ENCODE measurements around the gene CDKN1C.

CDKN1C gene

DNA sequence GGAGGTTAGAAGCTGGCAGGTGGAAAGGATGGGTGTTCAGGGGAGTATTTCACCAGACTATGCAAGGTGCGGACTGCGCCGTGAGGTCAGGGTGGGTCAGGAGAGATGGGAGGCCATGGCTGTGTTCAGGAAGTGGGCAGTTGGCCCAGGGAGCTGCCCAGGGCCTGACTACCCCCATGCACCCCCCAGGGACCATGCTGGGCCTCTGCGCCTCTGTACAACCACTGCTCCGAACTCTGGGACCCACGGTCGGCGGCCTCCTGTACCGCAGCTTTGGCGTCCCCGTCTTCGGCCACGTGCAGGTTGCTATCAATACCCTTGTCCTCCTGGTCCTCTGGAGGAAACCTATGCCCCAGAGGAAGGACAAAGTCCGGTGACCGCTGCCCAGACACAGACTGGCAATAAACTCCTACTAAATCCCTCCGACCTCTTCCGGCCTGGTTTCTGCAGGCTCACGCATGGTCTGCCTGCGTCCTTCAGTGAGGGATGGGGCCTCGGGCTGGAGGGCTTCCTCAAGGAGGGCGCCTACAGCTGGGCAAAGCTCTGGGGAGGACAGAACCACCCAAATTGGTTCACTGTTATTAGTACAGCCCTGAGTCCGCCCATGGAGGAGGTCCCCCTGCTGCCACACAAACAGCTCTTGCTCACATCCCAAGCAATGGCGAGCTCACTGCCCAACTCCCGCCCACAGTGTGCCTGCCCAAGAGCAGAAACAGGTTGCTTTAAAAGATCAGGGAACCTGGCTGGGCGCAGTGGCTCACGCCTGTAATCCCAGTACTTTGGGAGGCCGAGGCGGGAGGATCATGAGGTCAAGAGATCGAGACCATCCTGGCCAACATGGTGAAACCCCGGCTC is 39.5 kb upstream of the CDKN1C start:
- H3K27me3 ChIP-seq, result peaks cover 0 to 26% of the 10 kb centered on the region in 2 donors
- no peak overlapping the region for H3K27ac ChIP-seq
- H3K36me3 ChIP-seq, result no peaks in the 10 kb centered on the region
- TF ChIP-seq, protein P1, sequence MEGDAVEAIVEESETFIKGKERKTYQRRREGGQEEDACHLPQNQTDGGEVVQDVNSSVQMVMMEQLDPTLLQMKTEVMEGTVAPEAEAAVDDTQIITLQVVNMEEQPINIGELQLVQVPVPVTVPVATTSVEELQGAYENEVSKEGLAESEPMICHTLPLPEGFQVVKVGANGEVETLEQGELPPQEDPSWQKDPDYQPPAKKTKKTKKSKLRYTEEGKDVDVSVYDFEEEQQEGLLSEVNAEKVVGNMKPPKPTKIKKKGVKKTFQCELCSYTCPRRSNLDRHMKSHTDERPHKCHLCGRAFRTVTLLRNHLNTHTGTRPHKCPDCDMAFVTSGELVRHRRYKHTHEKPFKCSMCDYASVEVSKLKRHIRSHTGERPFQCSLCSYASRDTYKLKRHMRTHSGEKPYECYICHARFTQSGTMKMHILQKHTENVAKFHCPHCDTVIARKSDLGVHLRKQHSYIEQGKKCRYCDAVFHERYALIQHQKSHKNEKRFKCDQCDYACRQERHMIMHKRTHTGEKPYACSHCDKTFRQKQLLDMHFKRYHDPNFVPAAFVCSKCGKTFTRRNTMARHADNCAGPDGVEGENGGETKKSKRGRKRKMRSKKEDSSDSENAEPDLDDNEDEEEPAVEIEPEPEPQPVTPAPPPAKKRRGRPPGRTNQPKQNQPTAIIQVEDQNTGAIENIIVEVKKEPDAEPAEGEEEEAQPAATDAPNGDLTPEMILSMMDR (IDR thresholded peaks at IDR 0.05), result no peak
- no peak for DNase-seq
- intact Hi-C loops (cut with DNase I; ENCODE audit: low total_unique reads), result no loop called here
- no peaks in the 10 kb centered on the region for H3K9me3 ChIP-seq
- no peak overlapping the region for H3K4me3 ChIP-seq
- H3K4me1 ChIP-seq, result peaks cover 0 to 33% (median 17%) of the 10 kb centered on the region in 4 donors

GRCh38 chr11:2924381-2924780 is 38.8 kb upstream of the CDKN1C start:
- Histone ChIP-seq H3K4me1 (peaks cover 0 to 26% (median 11%) of the 10 kb centered on the region in 4 donors), H3K9me3 (no peaks in the 10 kb centered on the region), H3K36me3 (no peaks in the 10 kb centered on the region), H3K27me3 (peaks cover 0 to 22% of the 10 kb centered on the region in 2 donors), H3K27ac (no peak overlapping the region), H3K4me3 (no peak overlapping the region)
- TF ChIP-seq, protein P1 (IDR thresholded peaks at IDR 0.05), result no peak
- intact Hi-C loops (cut with DNase I; ENCODE audit: low total_unique reads), result no loop called here
- no peak for DNase-seq

DNA sequence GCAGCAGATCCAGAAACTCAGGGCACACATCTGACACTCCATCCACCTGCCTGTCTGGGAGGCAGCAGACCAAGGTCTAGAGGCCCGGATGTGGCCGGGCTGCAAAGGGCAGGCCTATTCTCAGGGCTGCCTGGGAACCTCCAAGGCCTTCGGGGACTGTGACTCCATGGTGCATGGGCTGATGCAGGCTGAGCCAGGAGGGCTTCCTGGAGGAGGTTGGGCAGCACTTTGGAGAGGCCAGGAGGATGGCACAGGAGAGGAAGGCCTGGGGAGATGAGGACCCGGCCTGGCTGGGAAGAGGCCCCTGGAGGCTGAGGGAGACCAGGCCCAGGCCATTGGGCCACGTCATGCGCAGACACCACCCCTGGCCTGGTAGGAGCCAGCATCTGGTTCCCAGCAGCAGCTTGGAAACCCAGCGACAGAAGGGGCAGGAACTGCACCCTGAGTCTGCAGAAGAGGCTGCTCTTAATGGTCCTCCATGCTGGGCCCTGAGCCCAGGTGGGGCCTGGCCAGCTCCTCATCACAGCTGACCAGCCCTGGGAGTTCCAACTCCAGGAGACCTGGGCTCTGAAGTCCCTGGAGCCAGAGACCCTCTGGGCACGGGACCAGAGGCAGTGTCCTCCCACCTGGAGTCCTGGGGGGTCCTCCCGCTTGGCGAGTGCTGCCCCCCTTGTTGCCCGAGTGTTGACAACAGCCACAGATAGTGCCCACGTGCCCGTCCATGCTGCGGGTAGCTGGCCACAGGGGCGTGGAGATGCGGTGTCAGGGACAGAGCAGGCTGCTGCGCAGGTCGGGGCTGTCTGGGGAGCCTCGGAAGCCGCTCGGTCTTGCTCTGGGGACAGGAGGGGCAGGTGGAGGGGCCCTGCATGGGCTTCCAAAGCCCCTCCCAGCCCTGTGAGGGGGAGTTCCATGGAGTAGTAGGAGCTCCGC is 38.1 kb upstream of the CDKN1C start:
- no peaks in the 10 kb centered on the region for H3K9me3 ChIP-seq
- no peak overlapping the region for H3K27ac ChIP-seq
- peaks cover 0 to 18% of the 10 kb centered on the region in 2 donors for H3K27me3 ChIP-seq
- TF ChIP-seq, protein P1 (IDR thresholded peaks at IDR 0.05), result no peak
- intact Hi-C loops (cut with DNase I; ENCODE audit: low total_unique reads), result no loop called here
- DNase-seq, result no peak
- peaks cover 0 to 20% (median 5%) of the 10 kb centered on the region in 4 donors for H3K4me1 ChIP-seq
- no peak overlapping the region for H3K4me3 ChIP-seq
- H3K36me3 ChIP-seq, result no peaks in the 10 kb centered on the region

- H3K27ac ChIP-seq, result no peak overlapping the region
- intact Hi-C loops (cut with DNase I; ENCODE audit: low total_unique reads), result no loop called here
- peaks cover 0 to 15% of the 10 kb centered on the region in 2 donors for H3K27me3 ChIP-seq
- peaks cover 0 to 9% (median 0%) of the 10 kb centered on the region in 4 donors for H3K4me1 ChIP-seq
- no peaks in the 10 kb centered on the region for H3K9me3 ChIP-seq
- TF ChIP-seq, protein P1 (IDR thresholded peaks at IDR 0.05), result no peak
- no peak for DNase-seq
- H3K4me3 ChIP-seq, result no peak overlapping the region
- no peaks in the 10 kb centered on the region for H3K36me3 ChIP-seq
Measured at GRCh38 chr11:2922655-2923054, 37.1 kb upstream of the CDKN1C start.

- no peak overlapping the region for H3K4me3 ChIP-seq
- H3K27ac ChIP-seq, result no peak overlapping the region
- TF ChIP-seq, protein P1 (IDR thresholded peaks at IDR 0.05), result no peak
- H3K36me3 ChIP-seq, result no peaks in the 10 kb centered on the region
- DNase-seq, result no peak
- intact Hi-C loops (cut with DNase I; ENCODE audit: low total_unique reads), result no loop called here
- peaks cover 0 to 15% of the 10 kb centered on the region in 2 donors for H3K27me3 ChIP-seq
- H3K4me1 ChIP-seq, result peaks cover 0 to 9% (median 0%) of the 10 kb centered on the region in 4 donors
- H3K9me3 ChIP-seq, result no peaks in the 10 kb centered on the region
Measured at GRCh38 chr11:2921742-2922493, 36.3 kb upstream of the CDKN1C start.

Measured in tibial artery (tissue), 4 donors.